EL (cell line): ENCODE results near the gene JADE2.
"Not testable (repeated sequence)": the region's sequence is repeated elsewhere in the genome, so short reads cannot be mapped to it uniquely, and the experiment has no call there.

ENCODE experiments used
- DNase-seq: peaks from one replicate; pipeline ENCODE4 v3.0.0-alpha.2; 2016

Gene JADE2

DNA sequence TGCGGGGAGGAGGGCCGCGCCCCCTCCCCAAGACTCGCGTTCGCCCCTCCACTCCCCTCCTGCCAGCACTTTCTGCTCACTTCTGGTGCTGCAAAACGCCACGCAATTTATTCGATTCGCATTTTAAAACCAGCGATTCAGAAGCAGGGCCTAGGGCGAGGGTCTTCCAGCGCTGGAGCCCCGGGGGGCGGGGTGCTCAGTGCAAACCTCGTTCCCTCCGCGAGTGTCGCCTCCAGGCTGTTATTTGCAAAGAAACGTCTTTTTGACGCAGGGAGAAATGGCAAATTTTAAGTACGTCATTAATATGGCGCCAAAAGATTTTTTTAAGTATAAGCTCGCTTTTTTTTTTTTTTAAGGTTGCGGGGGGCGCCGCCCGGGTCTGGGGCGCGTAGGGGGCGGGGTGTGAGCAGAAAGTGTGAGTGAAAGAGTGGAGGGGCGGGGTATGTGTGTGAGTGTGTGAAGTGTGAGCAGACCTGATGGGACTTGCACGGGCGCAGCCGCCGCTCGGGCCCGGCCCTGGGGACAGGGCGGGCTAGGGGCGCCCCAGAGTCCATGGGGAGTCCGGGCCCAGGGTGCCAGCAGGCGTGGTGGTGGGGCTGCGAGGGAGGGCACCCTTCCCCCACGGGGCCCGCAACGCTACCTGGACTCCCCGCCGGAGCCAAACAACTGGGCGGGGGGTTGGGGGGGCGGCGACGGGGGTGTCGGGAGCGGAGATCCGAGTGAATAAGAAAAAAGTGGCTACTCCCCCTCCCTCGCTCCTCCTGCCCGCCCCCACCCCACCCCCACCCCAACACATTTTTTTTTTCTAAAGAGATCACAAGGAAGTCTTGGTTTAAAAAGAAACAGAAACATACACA is at the start of gene JADE2:
TSS of gene JADE2 (plus strand) at position 845 of the 857 bp plus-strand sequence. CDS start 10,188 bp downstream, outside the sequence.
- peak; percentile 69 for DNase-seq

DNA sequence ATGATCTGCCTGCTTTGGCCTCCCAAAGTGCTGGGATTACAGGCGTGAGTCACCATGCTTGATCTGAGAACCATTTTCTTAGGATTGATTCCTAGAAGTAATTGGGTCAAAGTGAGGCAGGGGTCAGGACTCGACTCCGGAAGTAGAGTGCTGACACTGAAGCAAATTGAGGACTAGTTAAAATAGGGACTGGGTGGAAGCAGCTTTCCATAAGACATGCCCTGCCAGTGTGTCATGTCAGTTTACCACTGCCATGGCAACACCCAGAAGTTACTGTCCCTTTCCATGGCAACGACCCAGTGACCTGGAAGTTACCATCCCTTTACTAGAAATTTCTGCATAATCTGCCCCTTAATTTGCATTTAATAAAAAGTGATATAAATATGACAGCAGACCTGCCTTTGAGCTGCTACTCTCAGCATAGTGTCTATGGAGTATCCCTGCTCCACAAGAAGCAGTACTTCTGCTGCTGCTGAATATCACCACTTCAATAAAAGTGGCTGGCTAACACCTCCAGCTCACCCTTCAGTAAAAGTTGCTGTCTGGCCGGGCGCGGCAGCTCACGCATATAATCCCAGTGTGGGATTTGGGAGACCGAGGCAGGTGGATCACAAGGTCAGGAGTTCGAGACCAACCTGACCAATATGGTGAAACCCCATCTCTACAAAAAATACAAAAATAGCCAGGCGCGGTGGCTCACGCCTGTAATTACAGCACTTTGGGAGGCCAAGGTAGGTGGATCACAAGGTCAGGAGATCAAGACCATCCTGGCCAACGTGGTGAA is 47.8 kb upstream of the JADE2 start:
- DNase-seq: no peak

DNA sequence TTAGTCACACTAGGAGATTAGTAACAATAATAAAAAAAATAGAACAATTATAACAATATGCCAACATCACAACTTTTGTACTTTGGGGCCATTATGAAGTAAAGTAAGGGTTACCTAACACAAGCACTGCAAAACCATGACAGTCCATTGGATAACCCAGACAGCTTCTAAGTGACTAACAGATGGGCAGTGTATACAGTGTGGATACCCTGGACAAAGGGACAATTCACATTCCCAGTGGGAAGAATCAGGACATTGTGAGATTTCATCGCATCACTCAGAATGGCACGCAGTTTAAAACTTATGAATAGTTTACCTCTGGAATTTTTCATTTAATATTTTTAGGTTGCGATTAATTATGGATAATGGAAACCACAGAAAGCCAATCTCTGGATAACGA is 45.6 kb upstream of the JADE2 start:
- DNase-seq: no peak

DNA sequence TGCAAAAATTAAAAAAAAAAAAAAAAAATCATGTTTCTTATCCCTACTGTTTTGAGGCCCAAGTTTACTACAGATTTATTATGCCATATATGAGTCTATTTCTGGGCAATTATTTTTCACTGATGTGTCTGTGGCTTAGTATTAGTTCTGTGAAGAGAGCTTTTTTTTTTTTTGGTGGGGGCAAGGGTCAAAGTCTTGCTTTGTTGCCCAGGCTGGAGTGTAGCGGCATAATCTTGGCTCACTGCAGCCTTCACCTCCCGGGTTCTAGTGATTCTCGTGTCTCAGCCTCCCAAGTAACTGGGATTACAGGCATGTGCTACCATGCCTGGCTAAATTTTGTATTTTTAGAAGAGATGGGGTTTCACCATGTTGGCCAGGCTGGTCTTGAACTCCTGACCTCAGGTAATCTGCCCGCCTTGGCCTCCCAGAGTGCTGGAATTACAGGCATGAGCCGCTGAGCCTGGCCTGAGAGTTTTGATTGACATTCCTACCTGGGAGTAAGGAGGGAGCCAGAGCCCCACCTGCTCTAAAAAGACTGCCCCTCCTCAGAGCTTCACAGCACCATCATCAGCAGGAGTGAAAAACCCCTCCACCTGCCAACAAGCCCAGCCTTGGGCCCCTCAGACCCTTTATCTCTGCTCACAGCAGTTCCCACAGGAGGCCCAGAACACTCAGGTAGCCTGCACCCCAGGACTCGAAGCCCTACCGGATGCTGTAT is 36.1 kb upstream of the JADE2 start:
- DNase-seq: no peak

DNA sequence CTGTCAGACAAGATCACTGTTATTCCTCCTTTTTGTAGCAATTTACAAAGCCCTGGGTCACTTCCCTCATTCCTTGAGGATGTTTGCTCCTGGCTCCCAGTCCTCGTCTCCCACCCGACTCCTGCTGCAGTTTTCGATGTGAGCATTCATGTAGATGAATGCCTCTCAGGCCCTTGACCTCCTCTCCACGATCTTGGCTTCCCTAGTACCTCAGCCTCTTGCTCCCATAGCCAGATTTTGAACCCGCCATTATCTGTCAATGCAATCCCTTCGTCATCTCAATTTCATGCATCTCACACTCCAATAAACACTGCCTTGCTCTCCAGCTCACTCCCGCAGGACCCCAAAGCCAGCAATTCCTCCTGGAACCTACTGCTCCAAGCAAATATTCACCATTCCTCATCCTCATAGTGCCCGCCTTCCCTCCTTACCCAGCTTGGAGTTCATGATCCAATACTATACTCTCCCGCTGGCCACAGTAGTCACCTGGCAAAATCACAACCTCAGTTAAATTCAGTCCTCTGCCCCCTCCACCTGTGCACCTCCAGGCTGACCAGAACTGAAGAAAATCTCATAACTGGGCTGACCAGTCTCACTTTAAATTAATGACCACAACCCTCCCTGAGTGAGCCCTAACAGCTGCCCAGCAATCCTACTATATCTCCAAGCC is 35.1 kb upstream of the JADE2 start:
- no peak for DNase-seq

DNA sequence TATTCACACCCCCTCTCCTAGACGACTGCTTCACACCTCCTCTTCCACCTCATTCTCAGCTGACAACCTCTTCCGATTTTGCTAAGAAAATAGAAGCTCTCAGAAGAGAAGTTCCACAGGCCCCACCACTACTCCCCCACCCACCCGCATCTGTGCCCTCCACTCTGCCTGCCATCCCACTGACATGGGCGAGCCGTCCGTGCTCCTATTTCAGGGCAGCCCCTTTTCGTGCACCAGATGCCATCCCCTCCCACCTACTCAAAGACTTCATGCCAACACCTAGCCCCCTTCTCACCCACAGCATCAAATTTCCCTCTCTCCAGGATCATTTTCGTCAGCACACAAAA is 34.6 kb upstream of the JADE2 start:
- DNase-seq: no peak

- DNase-seq: no peak
Measured at GRCh38 chr5:134491841-134492442, 33.5 kb upstream of the JADE2 start.

DNA sequence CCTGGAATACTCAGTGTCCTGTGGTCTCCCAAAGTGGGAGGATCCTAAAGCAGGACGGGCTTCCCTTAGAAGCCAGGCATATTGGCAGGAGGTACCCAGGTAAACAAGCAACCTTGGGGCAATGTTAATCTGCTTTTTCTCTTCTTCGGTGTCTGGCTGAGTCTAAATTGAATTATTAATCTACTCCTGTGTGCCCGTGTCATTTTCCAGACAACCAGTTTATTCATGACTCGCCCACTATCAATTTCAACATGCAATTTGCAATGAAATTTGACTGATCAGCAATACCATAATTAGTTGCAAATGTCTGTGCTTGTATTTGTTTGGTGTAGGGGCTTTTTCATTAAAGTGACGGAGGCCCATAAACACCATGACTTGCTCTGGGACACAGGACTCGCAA is 32.9 kb upstream of the JADE2 start:
- no peak for DNase-seq

- no peak for DNase-seq
Measured at GRCh38 chr5:134493461-134494055, 31.9 kb upstream of the JADE2 start.

GRCh38 chr5:134494780-134495179 is 30.7 kb upstream of the JADE2 start:
- DNase-seq: no peak

DNA sequence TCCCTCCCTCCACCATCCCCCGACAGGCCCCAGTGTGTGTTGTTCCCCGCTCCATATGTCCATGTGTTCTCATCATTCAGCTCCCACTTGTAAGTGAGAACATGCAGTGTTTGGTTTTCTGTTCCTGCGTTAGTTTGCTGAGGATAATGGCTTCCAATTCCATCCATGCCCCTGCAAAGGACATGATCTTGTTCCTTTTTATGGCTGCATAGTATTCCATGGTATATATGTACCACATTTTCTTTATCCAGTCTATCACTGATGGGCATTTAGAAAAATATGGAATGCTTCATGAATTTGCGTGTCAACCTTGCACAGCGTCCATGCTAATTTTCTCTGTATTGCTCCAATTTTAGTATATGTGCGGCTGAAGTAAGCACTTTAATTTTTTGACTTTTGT is 25.6 kb upstream of the JADE2 start:
- not testable (repeated sequence) for DNase-seq

DNA sequence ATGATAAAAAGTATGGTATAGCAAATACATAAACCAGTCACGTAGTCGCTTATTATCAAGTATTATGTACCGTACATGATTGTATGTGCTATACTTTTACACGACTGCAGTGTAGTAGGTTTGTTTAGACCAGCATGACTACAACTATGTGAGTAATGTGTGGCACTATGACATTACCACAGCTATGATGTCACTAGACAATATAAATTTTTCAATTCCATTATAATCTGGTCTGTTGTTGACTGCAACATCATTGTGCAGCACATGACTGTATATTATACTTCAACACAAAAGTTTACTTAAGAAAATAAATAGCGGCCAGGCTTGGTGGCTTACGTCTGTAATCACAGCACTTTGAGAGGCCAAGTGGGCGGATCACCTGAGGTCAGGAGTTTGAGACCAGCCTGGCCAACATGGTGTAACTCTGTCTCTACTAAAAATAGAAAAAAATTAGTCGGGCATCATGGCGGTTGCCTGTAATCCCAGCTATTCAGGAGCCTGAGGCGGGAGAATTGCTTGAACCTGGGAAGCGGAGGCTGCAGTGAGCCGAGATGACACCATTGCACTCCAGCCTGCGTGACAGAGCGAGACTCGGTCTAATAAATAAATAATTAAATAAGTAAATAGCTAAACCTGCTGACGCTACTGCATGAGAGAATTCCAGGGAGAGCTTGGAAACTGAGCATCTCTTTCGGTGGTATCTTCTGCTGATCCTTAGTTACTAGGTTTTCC is 24.6 kb upstream of the JADE2 start:
- no peak for DNase-seq

GRCh38 chr5:134502259-134502658 is 23.2 kb upstream of the JADE2 start:
- DNase-seq: no peak

- DNase-seq: peak; percentile 99
Measured at GRCh38 chr5:134503088-134503936, 22.2 kb upstream of the JADE2 start.

DNA sequence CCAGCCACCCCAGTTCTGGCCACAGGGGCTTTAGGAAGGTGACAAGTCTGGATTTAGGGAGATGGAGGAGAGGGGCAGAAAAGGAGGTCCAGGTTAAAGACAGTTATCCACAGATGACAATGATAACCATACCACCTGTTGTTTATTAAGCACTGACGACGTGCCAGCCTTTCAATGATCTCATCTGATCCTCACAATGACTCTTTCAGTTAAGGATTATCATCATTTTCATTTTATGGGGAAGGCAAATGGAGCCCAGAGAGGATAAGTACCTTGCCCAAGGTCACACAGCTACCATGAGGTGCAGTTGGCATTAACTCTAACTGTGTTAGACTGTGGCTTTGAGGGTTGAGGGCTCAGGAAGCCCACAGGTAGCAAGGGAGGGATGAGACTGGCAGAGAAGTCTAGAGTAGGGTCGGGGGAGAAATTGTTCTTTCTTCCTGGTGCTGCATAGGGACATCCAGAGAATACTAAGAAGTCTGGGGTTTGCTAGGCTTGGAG is 21.5 kb upstream of the JADE2 start:
- peak; percentile 25 for DNase-seq

DNA sequence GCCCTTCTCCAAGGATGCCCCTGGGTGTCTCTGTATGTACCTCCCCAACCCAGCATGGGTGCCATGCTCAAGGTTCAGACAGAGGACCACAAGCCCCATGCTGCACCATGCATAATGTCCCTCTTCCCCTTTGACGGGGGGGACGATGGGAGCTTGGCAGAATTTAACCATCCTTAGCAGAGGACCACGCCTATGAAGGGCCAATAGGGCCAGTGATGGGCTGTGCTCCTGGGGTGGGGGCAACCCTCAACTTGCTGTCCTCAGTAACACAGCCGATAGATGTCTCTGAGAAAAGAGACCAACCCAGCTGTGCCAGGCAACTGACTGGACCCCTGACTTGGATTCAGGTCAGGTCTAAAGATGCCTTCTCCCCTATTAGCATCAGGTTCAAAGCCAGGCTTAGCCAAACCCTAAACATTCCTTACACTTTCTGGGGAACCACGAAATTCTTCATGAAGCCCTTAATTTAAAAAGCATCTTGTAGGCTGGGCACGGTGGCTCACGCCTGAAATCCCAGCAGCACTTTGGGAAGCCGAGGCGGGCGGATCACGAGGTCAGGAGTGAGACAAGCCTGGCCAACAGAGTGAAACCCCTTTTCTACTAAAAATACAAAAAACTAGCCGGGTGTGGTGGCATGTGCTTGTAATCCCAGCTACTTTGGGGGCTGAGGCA is 20.7 kb upstream of the JADE2 start:
- no peak for DNase-seq

GRCh38 chr5:134506054-134507039 is 19.1 kb upstream of the JADE2 start:
- peak; percentile 52 for DNase-seq

GRCh38 chr5:134507452-134507851 is 18.0 kb upstream of the JADE2 start:
- DNase-seq: no peak
